Measurements from ENCODE around the gene TNXB.

DNA sequence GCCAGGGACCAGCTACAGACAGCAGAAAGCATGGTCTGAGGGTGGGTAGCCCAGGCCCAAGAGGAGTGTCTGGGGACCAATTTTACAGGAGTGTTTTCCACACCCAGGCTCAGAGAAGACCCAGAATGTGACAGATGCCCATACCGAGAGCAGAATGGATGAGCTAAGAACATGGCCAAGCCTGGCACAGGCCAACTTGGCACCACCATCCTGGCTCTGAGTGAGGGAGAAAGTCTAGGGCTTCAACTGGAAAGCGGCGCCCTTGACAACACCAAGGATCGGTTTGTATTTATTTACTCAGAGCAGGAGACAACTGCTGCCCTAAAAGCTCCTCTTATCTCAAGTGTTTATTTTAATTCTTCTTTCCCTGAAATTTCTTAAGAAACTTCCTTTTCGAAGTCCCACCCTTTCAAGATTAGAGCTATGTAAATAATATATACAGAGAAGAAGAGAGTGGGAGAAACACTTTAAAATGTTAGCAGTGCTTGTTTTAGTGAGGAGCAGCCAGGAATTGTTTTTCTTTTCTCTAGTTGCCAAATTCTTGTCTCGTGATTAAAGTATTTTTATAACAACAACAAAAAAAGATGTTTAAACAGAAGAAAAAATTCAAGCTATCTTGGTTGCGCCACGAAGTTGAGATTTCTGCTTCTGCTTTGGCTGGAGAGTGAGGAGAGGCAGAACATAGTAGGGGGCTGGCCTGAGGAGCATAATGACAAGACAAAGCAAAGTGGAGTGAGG, 16.2 kb downstream of the TNXB start:
- TF ChIP-seq, protein P1, sequence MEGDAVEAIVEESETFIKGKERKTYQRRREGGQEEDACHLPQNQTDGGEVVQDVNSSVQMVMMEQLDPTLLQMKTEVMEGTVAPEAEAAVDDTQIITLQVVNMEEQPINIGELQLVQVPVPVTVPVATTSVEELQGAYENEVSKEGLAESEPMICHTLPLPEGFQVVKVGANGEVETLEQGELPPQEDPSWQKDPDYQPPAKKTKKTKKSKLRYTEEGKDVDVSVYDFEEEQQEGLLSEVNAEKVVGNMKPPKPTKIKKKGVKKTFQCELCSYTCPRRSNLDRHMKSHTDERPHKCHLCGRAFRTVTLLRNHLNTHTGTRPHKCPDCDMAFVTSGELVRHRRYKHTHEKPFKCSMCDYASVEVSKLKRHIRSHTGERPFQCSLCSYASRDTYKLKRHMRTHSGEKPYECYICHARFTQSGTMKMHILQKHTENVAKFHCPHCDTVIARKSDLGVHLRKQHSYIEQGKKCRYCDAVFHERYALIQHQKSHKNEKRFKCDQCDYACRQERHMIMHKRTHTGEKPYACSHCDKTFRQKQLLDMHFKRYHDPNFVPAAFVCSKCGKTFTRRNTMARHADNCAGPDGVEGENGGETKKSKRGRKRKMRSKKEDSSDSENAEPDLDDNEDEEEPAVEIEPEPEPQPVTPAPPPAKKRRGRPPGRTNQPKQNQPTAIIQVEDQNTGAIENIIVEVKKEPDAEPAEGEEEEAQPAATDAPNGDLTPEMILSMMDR (IDR thresholded peaks at IDR 0.05), result no peak
- TF ChIP-seq POLR2A (IDR thresholded peaks at IDR 0.05), result no peak
